DND-41 (cell line): ENCODE results near the gene SMIM44.
A peak's percentile ranks its signal among the peaks of the same experiment; 100 is the strongest.
"Not testable (repeated sequence)": the region's sequence is repeated elsewhere in the genome, so short reads cannot be mapped to it uniquely, and the experiment has no call there.

Source experiments
- ATAC-seq: fragments of 200-7000 bp; cut with Tn5 transposase; 3 replicates; pipeline ENCODE4 v1.9.1; 2021; ENCODE audit warnings: low read depth; ENCODE audit not compliant: insufficient read depth
- DNase-seq: peaks from one replicate; pipeline ENCODE4 v3.0.0-alpha.2; 2020
- H2AFZ ChIP-seq: 2 replicates; pipeline ENCODE4 v1.6.0; 2012; ENCODE audit warnings: low read depth, low read length
- H3K27ac ChIP-seq: 2 replicates; pipeline ENCODE4 v1.5.1; 2012; ENCODE audit warnings: low read length, inconsistent platforms
- H3K27me3 ChIP-seq: fragments of 200-600 bp; sonication (generic); 2 replicates; pipeline ENCODE4 v1.6.0; 2012; ENCODE audit warnings: low read length, mild to moderate bottlenecking, inconsistent platforms; ENCODE audit not compliant: insufficient read depth, poor library complexity
- H3K36me3 ChIP-seq: 2 replicates; pipeline ENCODE4 v1.5.1; 2012; ENCODE audit warnings: low read length, inconsistent platforms; ENCODE audit not compliant: insufficient read depth
- H3K4me1 ChIP-seq: 2 replicates; pipeline ENCODE4 v1.5.1; 2012; ENCODE audit warnings: mild to moderate bottlenecking, low read length; ENCODE audit not compliant: insufficient read depth
- H3K4me2 ChIP-seq: 2 replicates; pipeline ENCODE4 v1.6.0; 2012; ENCODE audit warnings: mild to moderate bottlenecking, moderate library complexity, low read length, inconsistent platforms; ENCODE audit not compliant: insufficient read depth
- H3K4me3 ChIP-seq, 2 experiments: fragments of 200-600 bp in 1 of 2; shearing (Covaris generic) in 1 of 2; 2 replicates each; pipeline ENCODE4 v1.5.1; 2012 to 2016; ENCODE audit warnings: inconsistent platforms in 2 of 2, low read length in 2 of 2, mild to moderate bottlenecking in 2 of 2, low read depth in 1 of 2, moderate library complexity in 1 of 2
- H3K79me2 ChIP-seq: 2 replicates; pipeline ENCODE4 v1.6.0; 2012; ENCODE audit warnings: low read length, inconsistent platforms; ENCODE audit not compliant: insufficient read depth
- H3K9ac ChIP-seq: 2 replicates; pipeline ENCODE4 v1.6.0; 2012; ENCODE audit warnings: low read depth, mild to moderate bottlenecking, inconsistent platforms, low read length, moderate library complexity
- H3K9me3 ChIP-seq: 2 replicates; pipeline ENCODE4 v1.5.1; 2012; ENCODE audit warnings: low read length, moderate library complexity, mild to moderate bottlenecking, inconsistent platforms; ENCODE audit not compliant: insufficient read depth, severe bottlenecking
- H4K20me1 ChIP-seq: 2 replicates; pipeline ENCODE4 v1.6.0; 2012; ENCODE audit warnings: low read length; ENCODE audit not compliant: insufficient read depth
- EZH2 ChIP-seq: IDR thresholded peaks from 3 replicates; pipeline ENCODE4 v1.6.1; 2012; ENCODE audit warnings: borderline replicate concordance, low read depth, mild to moderate bottlenecking, moderate library complexity, low read length, inconsistent platforms; ENCODE audit not compliant: severe bottlenecking
- TF ChIP-seq, protein P1 (sequence below): IDR thresholded peaks from 2 replicates; pipeline ENCODE4 v1.5.1; 2012; ENCODE audit warnings: borderline replicate concordance, low read length, moderate library complexity, mild to moderate bottlenecking; ENCODE audit not compliant: poor library complexity, severe bottlenecking; ENCODE audit errors: extremely low read depth

Gene SMIM44

DNA sequence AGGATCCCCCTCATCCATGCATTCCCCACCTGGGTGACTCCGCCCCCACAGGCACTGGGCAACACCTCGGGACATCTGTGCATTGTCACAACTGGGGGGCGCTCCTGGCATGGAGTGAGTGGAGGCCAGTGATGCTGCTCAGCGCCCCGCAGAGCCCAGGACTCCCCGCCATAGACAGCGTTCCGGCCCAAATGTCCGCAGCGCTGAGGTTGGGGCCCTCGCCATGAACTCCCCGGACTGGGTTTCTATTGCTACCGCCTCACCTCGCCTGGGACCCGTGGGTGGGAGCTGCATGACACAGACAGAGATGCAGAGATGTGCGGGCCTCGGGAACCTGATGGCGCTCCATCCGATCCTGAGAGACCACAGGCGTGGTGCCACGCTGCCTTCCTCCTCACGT is 27.5 kb upstream of the SMIM44 start:
- H3K4me1 ChIP-seq, result peaks cover 30% of the 10 kb centered on the region
- H2AFZ ChIP-seq, result no peak overlapping the region
- no peak overlapping the region for H3K4me2 ChIP-seq
- peaks cover 96% of the 10 kb centered on the region for H3K79me2 ChIP-seq
- DNase-seq (no peak), ATAC-seq (no peak)
- no peak overlapping the region for H3K4me3 ChIP-seq
- TF ChIP-seq, protein P1, sequence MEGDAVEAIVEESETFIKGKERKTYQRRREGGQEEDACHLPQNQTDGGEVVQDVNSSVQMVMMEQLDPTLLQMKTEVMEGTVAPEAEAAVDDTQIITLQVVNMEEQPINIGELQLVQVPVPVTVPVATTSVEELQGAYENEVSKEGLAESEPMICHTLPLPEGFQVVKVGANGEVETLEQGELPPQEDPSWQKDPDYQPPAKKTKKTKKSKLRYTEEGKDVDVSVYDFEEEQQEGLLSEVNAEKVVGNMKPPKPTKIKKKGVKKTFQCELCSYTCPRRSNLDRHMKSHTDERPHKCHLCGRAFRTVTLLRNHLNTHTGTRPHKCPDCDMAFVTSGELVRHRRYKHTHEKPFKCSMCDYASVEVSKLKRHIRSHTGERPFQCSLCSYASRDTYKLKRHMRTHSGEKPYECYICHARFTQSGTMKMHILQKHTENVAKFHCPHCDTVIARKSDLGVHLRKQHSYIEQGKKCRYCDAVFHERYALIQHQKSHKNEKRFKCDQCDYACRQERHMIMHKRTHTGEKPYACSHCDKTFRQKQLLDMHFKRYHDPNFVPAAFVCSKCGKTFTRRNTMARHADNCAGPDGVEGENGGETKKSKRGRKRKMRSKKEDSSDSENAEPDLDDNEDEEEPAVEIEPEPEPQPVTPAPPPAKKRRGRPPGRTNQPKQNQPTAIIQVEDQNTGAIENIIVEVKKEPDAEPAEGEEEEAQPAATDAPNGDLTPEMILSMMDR, result no peak
- no peak for TF ChIP-seq EZH2
- no peak overlapping the region for H3K27ac ChIP-seq
- H4K20me1 ChIP-seq, result peaks cover 81% of the 10 kb centered on the region
- peaks cover 70% of the 10 kb centered on the region for H3K36me3 ChIP-seq
- H3K9me3 ChIP-seq, result no peaks in the 10 kb centered on the region
- H3K9ac ChIP-seq, result peak overlapping the region; percentile 6; the same call in 1 of the 2 replicates
- no peaks in the 10 kb centered on the region for H3K27me3 ChIP-seq

DNA sequence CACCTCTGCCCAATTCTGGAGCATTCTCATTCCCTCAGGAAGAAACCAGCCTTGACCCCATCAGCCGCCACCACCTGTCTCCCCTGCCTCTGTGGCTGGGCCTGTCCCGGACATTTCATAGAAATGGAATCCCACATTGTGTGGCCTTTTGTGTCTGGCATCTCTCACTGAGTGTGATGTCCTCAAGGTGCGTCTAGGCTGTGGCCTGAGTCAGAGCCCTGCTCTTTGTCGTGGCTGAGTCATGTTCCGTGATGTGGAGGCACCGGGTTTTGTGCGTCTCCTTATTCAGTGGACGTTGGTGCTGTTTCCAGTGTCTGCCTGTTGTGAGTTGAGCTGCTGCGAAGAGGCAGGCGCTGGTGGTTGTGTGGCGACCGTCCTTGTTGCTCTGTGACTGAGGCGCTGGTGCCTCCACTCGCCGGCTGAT is 26.3 kb upstream of the SMIM44 start:
- Histone ChIP-seq H3K9ac (no peak overlapping the region), H3K4me3 (no peak overlapping the region), H4K20me1 (peaks cover 72% of the 10 kb centered on the region), H3K27ac (no peak overlapping the region), H3K36me3 (peaks cover 62% of the 10 kb centered on the region), H3K9me3 (no peaks in the 10 kb centered on the region), H3K79me2 (peaks cover 89% of the 10 kb centered on the region), H2AFZ (no peak overlapping the region), H3K4me2 (no peak overlapping the region), H3K4me1 (peaks cover 42% of the 10 kb centered on the region), H3K27me3 (no peaks in the 10 kb centered on the region)
- TF ChIP-seq, protein P1, result no peak
- TF ChIP-seq EZH2, result no peak
- DNase-seq (no peak), ATAC-seq (no peak)

DNA sequence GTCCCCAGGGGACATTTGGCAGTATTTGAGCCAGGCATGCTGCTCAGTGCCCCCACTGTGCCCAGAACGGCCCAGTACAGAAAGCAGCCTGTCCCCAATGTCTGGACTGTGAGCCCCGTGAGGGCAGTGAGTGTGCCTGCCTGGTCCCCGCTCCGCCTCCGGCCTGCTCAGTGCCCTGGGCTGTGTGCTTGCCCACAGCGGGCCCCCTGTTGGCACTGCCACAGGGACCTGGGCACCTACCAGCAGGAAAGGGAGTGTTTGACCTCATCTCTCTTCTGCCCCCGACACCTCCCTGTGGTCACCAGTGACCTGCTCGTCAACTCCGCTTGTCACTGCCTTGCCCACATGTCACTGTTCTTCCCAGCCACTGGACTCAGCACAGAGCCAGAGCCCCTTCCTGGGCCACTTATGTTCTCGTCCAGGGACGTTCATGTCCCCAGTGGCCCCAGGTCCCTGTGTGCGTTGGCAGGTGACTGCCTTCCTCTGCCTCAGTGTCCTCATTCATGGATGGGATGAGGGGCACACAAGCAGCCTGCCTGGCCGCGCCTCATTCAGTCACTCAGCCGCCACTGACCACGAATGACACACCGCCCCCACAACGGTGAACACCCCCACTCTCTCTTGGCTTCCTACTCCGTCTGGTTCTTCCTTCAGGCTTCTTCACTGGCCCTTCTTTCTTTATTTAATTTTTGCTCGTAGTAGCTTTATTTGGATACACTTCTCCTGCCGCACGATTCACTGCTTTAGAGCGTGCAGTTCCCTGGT is 25.7 kb upstream of the SMIM44 start:
- no peak overlapping the region for H3K27ac ChIP-seq
- TF ChIP-seq, protein P1, result no peak
- TF ChIP-seq EZH2, result no peak
- H3K4me3 ChIP-seq, result no peak overlapping the region
- peaks cover 83% of the 10 kb centered on the region for H3K79me2 ChIP-seq
- H2AFZ ChIP-seq, result no peak overlapping the region
- no peaks in the 10 kb centered on the region for H3K27me3 ChIP-seq
- no peaks in the 10 kb centered on the region for H3K9me3 ChIP-seq
- H3K4me2 ChIP-seq, result peak overlapping the region; percentile 90
- ATAC-seq (no peak), DNase-seq (no peak)
- peaks cover 62% of the 10 kb centered on the region for H3K36me3 ChIP-seq
- H4K20me1 ChIP-seq, result peaks cover 66% of the 10 kb centered on the region
- no peak overlapping the region for H3K9ac ChIP-seq
- H3K4me1 ChIP-seq, result peaks cover 42% of the 10 kb centered on the region

DNA sequence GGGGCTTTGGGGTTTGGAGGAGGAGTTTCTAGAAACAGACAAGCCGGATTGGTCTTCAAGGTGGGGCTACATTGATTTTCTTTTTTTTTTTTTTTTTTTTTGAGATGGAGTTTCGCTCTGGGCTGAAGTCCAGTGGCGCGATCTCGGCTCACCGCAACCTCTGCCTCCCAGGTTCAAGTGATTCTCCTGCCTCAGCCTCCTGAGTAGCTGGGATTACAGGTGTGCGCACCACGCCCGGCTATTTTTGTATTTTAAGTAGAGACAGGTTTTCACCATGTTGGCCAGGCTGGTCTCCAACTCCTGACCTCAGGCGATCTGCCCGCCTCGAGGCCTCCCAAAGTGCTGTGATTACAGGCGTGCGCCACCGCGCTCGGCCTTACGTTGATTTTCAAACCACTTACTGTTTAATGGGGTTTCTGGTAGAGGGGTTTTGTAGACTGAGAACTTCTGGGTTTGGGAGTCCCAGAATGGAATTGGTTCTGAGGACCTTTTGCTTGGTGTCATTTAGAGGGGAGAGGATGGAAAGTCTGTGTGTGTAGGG is 24.9 kb upstream of the SMIM44 start:
- not testable (repeated sequence) for H3K9me3 ChIP-seq, H3K27ac ChIP-seq, DNase-seq, H3K9ac ChIP-seq, H2AFZ ChIP-seq, ATAC-seq, H3K27me3 ChIP-seq, H3K4me3 ChIP-seq
- peaks cover 59% of the 10 kb centered on the region for H4K20me1 ChIP-seq
- H3K4me1 ChIP-seq, result peaks cover 41% of the 10 kb centered on the region
- H3K4me2 ChIP-seq, result peak overlapping the region; percentile 90; the same call in 1 of the 2 replicates
- peaks cover 54% of the 10 kb centered on the region for H3K36me3 ChIP-seq
- H3K79me2 ChIP-seq, result peaks cover 75% of the 10 kb centered on the region
